H1 (cell line): ENCODE data around the gene NAAA. TPM values are rescaled to one million over a fixed set of nuclear protein-coding genes. Genes with fewer than 3 reads are reported as not detected.

ENCODE experiments used
- ATF3 ChIP-seq: IDR thresholded peaks from 2 replicates; pipeline ENCODE4 v1.6.1; 2011; ENCODE audit warnings: low read depth, mild to moderate bottlenecking, low read length; ENCODE audit not compliant: insufficient read depth
- BRCA1 ChIP-seq: IDR thresholded peaks from 2 replicates; pipeline ENCODE4 v1.6.1; 2012; ENCODE audit warnings: low read depth, low read length, improper control_type of control experiment
- CHD2 ChIP-seq: IDR thresholded peaks from 2 replicates; pipeline ENCODE4 v1.6.1; 2012; ENCODE audit warnings: low read length, improper control_type of control experiment
- CHD7 ChIP-seq: fragments of 300-600 bp; sonication (generic); IDR thresholded peaks from 2 replicates; pipeline ENCODE4 v1.7.1; 2012; ENCODE audit warnings: low read length, moderate library complexity, mild to moderate bottlenecking, inconsistent platforms; ENCODE audit not compliant: insufficient replicate concordance
- EGR1 ChIP-seq: IDR thresholded peaks from 2 replicates; pipeline ENCODE4 v1.6.1; 2011; ENCODE audit warnings: low read depth, low read length, borderline replicate concordance
- HDAC2 ChIP-seq, 2 experiments: fragments of 300-600 bp in 1 of 2; sonication (generic) in 1 of 2; IDR thresholded peaks; 2 replicates each; pipeline ENCODE4 v1.6.1; 2011 to 2012; ENCODE audit warnings: low read depth in 2 of 2, low read length in 2 of 2, mild to moderate bottlenecking in 2 of 2, moderate library complexity in 2 of 2, borderline replicate concordance in 1 of 2, inconsistent platforms in 1 of 2
- RAD21 ChIP-seq, 2 experiments: IDR thresholded peaks in 1 of 2; conservative IDR thresholded peaks in 1 of 2; 2 replicates each; pipeline ENCODE4 v1.6.1; 2011; ENCODE audit warnings: low read depth in 2 of 2, low read length in 2 of 2, improper control_type of control experiment in 1 of 2, inconsistent platforms in 1 of 2, mild to moderate bottlenecking in 1 of 2, moderate library complexity in 1 of 2
- RFX5 ChIP-seq: IDR thresholded peaks from 2 replicates; pipeline ENCODE4 v1.6.1; 2011; ENCODE audit warnings: low read depth, low read length, improper control_type of control experiment, borderline replicate concordance
- SUZ12 ChIP-seq: fragments of 200-600 bp; sonication (generic); IDR thresholded peaks from 2 replicates; pipeline ENCODE4 v1.6.1; 2012; ENCODE audit warnings: mild to moderate bottlenecking, inconsistent platforms, low read length, moderate library complexity, mixed read lengths
- ZNF274 ChIP-seq: IDR thresholded peaks from 2 replicates; pipeline ENCODE4 v1.7.0; 2012; ENCODE audit warnings: low read length, borderline replicate concordance; ENCODE audit errors: extremely low read depth
- polyA plus RNA-seq, 7 experiments: library from polyadenylated mRNA; depleted of rRNA in 3 of 7; stranded (reverse) in 5 of 7; unstranded in 2 of 7; fragments of >200 nt in 5 of 7; fragments of 200-250 nt in 2 of 7; gene quantifications; 1 replicate in 5 of 7; 2 replicates in 1 of 7; 4 replicates in 1 of 7; pipeline versions ENCODE4 v1.2.1 to v1.2.3, GENCODE V29; 2011 to 2013; ENCODE audit warnings: missing spikeins in 2 of 7, mixed read lengths in 2 of 7
- total RNA-seq: library from RNA; stranded (reverse); fragmentation: NEBNext Ultra II Directional; extraction: Animal tissue kit (Norgen Biotek cat#: 25700); gene quantifications from 2 replicates; pipeline ENCODE4 v1.2.1, GENCODE V29; 2021

The NAAA gene
- total and polyA plus RNA-seq, 2 of the 8 experiments (the other 6 are each of a cell fraction or from before 2014, with no cell fraction given): 9.4 to 12.5 TPM

GRCh38 chr4:75953509-75953908, 12.7 kb upstream of the NAAA start (continued):
- TF ChIP-seq CHD7: no peak
- no peak for TF ChIP-seq HDAC2 (IDR thresholded peaks at IDR 0.05; ENCODE audit: borderline replicate concordance in 1 of 2, low read depth in 2 of 2, low read length in 2 of 2)
- no peak for TF ChIP-seq RAD21 (IDR thresholded peaks at IDR 0.05 in 1 of 2, conservative IDR thresholded peaks at IDR 0.05 in 1 of 2; ENCODE audit: low read depth in 2 of 2, low read length in 2 of 2)
- TF ChIP-seq BRCA1: no peak
- TF ChIP-seq CHD2: no peak
- no peak for TF ChIP-seq ZNF274
- no peak for TF ChIP-seq EGR1
- no peak for TF ChIP-seq RFX5
- TF ChIP-seq ATF3: no peak
- no peak for TF ChIP-seq SUZ12
